Measurements from ENCODE around the gene GRID1. TPM values are rescaled to one million over a fixed set of nuclear protein-coding genes. Genes with fewer than 3 reads are reported as not detected.

GRID1 gene
- total RNA-seq, 3 donors from 2014 or later: 2.3 to 8.5 (median 5.9) TPM

DNA sequence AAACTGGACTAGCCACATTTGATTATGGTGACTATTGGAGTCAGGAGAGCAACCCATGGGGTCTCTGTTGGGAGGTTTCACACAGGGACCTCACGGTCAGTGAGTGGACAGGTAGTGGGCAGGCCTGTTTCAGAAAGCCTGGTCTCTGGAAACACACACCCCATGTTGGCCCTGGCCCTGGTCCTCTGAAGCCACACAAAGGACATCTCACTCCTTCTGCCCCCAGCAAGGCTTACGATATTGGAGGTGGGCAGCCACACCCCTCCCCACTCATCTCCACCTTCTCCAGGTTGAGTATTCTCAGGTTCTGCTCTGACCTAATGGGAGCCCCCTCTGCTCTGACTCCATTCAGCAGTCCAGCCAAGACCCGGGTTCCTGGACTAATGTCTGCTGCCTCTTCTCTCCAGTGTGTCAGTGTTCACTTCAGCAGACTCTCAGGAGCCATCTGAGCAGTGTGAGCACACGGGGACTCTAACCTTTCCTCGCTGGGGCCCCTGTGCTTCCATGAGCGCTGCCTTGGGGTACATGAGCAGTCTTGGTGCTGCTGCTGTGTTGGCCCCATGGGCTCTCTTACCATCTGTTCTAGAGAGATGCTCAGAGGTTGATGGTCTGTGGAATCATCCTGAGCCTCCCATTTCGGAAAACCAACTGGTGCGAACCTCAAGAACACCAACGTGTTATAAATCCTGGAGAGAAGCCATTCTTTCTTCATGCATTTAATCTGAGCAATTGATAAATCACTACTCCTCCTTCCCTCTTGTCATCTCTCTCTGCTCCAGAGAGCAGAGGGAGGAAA, 748.6 kb downstream of the GRID1 start:
- H3K4me1 ChIP-seq: no peaks in the 10 kb centered on the region
- H3K9me3 ChIP-seq: no peaks in the 10 kb centered on the region
- TF ChIP-seq POLR2A (IDR thresholded peaks at IDR 0.05): no peak
- no peaks in the 10 kb centered on the region for H3K27me3 ChIP-seq
- intact Hi-C loops (cut with DNase I; ENCODE audit: low total_unique reads): no loop called here
- no peak overlapping the region for H3K27ac ChIP-seq
- H3K36me3 ChIP-seq: no peaks in the 10 kb centered on the region
- H3K4me3 ChIP-seq: no peak overlapping the region
- DNase-seq (ENCODE audit: low spot score in 2 of 2): no peak

DNA sequence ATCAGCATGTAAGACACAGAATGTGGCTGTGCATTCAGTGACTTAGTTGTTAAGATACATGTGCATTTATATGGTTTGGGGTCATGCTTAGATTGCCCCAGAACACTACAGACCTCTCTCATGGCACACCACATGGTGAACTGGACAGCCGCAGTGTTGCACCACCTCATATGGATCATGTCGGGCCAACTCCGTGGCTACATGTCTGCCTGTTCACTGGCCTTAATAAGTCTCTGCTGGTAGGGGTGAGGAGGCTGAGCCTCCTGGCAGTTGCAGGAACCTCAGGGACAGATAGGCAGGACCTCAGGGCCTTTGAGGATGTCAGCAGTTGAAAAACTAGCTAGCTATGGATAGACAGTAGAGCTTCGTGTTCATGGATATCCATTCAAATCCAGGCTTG, 751.0 kb downstream of the GRID1 start:
- TF ChIP-seq POLR2A (IDR thresholded peaks at IDR 0.05): no peak
- TF ChIP-seq POLR2AphosphoS5 (IDR thresholded peaks at IDR 0.05): no peak
- TF ChIP-seq, protein P1, sequence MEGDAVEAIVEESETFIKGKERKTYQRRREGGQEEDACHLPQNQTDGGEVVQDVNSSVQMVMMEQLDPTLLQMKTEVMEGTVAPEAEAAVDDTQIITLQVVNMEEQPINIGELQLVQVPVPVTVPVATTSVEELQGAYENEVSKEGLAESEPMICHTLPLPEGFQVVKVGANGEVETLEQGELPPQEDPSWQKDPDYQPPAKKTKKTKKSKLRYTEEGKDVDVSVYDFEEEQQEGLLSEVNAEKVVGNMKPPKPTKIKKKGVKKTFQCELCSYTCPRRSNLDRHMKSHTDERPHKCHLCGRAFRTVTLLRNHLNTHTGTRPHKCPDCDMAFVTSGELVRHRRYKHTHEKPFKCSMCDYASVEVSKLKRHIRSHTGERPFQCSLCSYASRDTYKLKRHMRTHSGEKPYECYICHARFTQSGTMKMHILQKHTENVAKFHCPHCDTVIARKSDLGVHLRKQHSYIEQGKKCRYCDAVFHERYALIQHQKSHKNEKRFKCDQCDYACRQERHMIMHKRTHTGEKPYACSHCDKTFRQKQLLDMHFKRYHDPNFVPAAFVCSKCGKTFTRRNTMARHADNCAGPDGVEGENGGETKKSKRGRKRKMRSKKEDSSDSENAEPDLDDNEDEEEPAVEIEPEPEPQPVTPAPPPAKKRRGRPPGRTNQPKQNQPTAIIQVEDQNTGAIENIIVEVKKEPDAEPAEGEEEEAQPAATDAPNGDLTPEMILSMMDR (IDR thresholded peaks at IDR 0.05): no peak
- Histone ChIP-seq H3K4me1 (no peaks in the 10 kb centered on the region), H3K36me3 (no peaks in the 10 kb centered on the region), H3K9me3 (no peaks in the 10 kb centered on the region), H3K27ac (no peak overlapping the region), H3K4me3 (no peak overlapping the region), H3K27me3 (no peaks in the 10 kb centered on the region)
- DNase-seq (ENCODE audit: low spot score in 2 of 2): no peak
- intact Hi-C loops (cut with DNase I; ENCODE audit: low total_unique reads): no loop called here

DNA sequence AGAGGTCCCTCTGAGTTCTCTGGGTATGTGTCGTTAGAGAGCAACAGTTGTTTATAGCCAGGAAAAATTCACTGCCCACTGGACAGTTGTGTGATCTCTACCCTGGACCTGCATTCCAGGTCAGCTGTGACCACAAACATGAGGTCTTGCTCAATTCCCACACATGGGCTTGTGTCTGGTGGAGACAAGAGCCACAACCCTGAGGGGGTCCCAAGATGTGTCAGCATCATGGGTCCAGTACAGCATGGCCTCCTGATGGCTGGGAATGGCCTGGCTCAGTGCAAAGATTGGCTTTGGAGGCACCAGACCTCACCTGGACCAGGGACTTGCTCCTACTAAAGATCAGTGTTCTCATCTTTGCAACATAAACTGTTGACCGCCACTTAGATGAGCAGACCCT, 751.6 kb downstream of the GRID1 start:
- H3K4me3 ChIP-seq: no peak overlapping the region
- H3K27ac ChIP-seq: no peak overlapping the region
- H3K4me1 ChIP-seq: no peaks in the 10 kb centered on the region
- H3K27me3 ChIP-seq: no peaks in the 10 kb centered on the region
- no peaks in the 10 kb centered on the region for H3K36me3 ChIP-seq
- DNase-seq (ENCODE audit: low spot score in 2 of 2): no peak
- no peaks in the 10 kb centered on the region for H3K9me3 ChIP-seq
- intact Hi-C loops (cut with DNase I; ENCODE audit: low total_unique reads): no loop called here
- no peak for TF ChIP-seq POLR2A (IDR thresholded peaks at IDR 0.05)
- TF ChIP-seq, protein P1 (IDR thresholded peaks at IDR 0.05): no peak
- TF ChIP-seq POLR2AphosphoS5 (IDR thresholded peaks at IDR 0.05): no peak

DNA sequence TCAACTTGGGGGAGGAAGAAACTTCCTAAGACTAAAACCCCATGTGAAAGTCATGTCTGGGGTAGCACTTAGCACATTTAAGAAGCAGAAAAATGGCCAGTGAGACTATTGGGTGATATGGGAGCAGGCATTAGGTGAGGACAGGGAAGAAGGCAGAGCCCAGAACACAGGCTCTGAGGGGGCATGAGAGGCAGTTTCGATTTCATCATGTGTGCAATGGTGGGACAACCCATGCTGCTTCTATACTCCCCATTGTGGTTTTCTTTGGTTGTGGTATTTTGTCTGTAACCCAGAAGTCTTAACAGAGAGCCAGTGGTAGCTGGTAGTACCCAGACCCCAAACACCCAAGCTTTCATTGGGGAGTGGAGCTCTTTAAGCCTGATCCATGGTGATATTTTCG, 752.0 kb downstream of the GRID1 start:
- intact Hi-C loops (cut with DNase I; ENCODE audit: low total_unique reads): no loop called here
- no peak for DNase-seq (ENCODE audit: low spot score in 2 of 2)
- Histone ChIP-seq H3K27ac (no peak overlapping the region), H3K9me3 (no peaks in the 10 kb centered on the region), H3K4me1 (no peaks in the 10 kb centered on the region), H3K4me3 (no peak overlapping the region), H3K27me3 (no peaks in the 10 kb centered on the region), H3K36me3 (no peaks in the 10 kb centered on the region)
- TF ChIP-seq POLR2AphosphoS5 (IDR thresholded peaks at IDR 0.05) (no peak), POLR2A (IDR thresholded peaks at IDR 0.05) (no peak)
- TF ChIP-seq, protein P1 (IDR thresholded peaks at IDR 0.05): no peak

DNA sequence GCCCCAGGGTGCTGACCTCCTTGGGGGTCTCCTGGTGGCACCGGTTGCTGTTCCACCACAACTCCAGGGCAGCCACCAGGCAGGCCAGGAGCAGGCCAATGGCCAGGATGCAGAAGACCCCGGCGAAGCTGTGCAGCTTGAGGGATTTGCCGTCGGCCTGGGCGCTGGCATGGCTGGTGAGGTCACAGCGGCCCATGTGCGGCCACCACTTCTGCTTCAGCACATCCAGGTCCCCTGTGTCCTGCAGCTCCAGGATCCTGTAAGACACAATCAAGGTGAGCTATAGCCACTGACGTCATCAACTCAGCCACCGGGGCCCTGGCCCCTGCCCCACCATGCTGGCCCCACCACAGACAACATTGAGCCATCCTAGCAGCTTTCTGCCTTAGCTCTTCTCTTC, 753.2 kb downstream of the GRID1 start:
- intact Hi-C loops (cut with DNase I; ENCODE audit: low total_unique reads): no loop called here
- H3K27me3 ChIP-seq: no peaks in the 10 kb centered on the region

More for the DNA sequence above, 753.2 kb downstream of the GRID1 start:
- TF ChIP-seq, protein P1 (IDR thresholded peaks at IDR 0.05): no peak
- Histone ChIP-seq H3K27ac (no peak overlapping the region), H3K9me3 (no peaks in the 10 kb centered on the region), H3K4me3 (no peak overlapping the region), H3K36me3 (no peaks in the 10 kb centered on the region), H3K4me1 (no peaks in the 10 kb centered on the region)
- no peak for DNase-seq (ENCODE audit: low spot score in 2 of 2)

Data from breast epithelium (tissue), 4 donors.